Astrocyte (in vitro differentiated cells and primary cell): ENCODE measurements around the gene UBE2QL1. TPM values are rescaled to one million over a fixed set of nuclear protein-coding genes. Genes with fewer than 3 reads are reported as not detected.

Experiments used
- DNase-seq: peaks from one replicate; pipeline ENCODE4 v3.0.0-alpha.2; 2010; ENCODE audit warnings: low read depth
- FAIRE-seq: peaks from 2 replicates; lab custom pipeline; 2011; peaks lifted over from hg19 to GRCh38; lab: Jason Lieb, UNC
- H2AFZ ChIP-seq: 2 replicates; pipeline ENCODE4 v1.6.0; 2012; ENCODE audit warnings: low read depth, low read length, inconsistent platforms
- H3K27ac ChIP-seq: 2 replicates; pipeline ENCODE4 v1.5.1; 2011; ENCODE audit warnings: low read depth, low read length, inconsistent platforms
- H3K27me3 ChIP-seq: 2 replicates; pipeline ENCODE4 v1.6.0; 2011; ENCODE audit warnings: low read length, inconsistent platforms; ENCODE audit not compliant: insufficient read depth
- H3K36me3 ChIP-seq: 2 replicates; pipeline ENCODE4 v1.5.1; 2011; ENCODE audit warnings: low read length, inconsistent platforms; ENCODE audit not compliant: insufficient read depth
- H3K4me1 ChIP-seq: 2 replicates; pipeline ENCODE4 v1.5.1; 2011; ENCODE audit warnings: low read length, inconsistent platforms; ENCODE audit not compliant: insufficient read depth
- H3K4me2 ChIP-seq: 2 replicates; pipeline ENCODE4 v1.6.0; 2012; ENCODE audit warnings: low read length, inconsistent platforms
- H3K4me3 ChIP-seq: 2 replicates; pipeline ENCODE4 v1.5.1; 2011; ENCODE audit warnings: low read depth, mild to moderate bottlenecking, low read length, inconsistent platforms; ENCODE audit not compliant: insufficient read depth
- H3K79me2 ChIP-seq: 2 replicates; pipeline ENCODE4 v1.6.0; 2012; ENCODE audit warnings: mild to moderate bottlenecking, low read length, inconsistent platforms; ENCODE audit not compliant: insufficient read depth
- H3K9ac ChIP-seq: 2 replicates; pipeline ENCODE4 v1.6.0; 2012; ENCODE audit warnings: mild to moderate bottlenecking, low read length, inconsistent platforms
- H3K9me3 ChIP-seq: 2 replicates; pipeline ENCODE4 v1.5.1; 2012; ENCODE audit warnings: low read depth, mild to moderate bottlenecking, low read length, inconsistent platforms; ENCODE audit not compliant: insufficient read depth
- H4K20me1 ChIP-seq: 2 replicates; pipeline ENCODE4 v1.6.0; 2012; ENCODE audit warnings: low read length, inconsistent platforms; ENCODE audit not compliant: insufficient read depth
- H3K27ac Mint-ChIP-seq: one replicate; pipeline ENCODE4 v1.8.0; 2021; ENCODE audit warnings: mild to moderate bottlenecking, mixed read lengths; ENCODE audit not compliant: unreplicated experiment
- H3K27me3 Mint-ChIP-seq: one replicate; pipeline ENCODE4 v1.8.0; 2021; ENCODE audit warnings: low read depth, mixed read lengths; ENCODE audit not compliant: unreplicated experiment
- H3K36me3 Mint-ChIP-seq: one replicate; pipeline ENCODE4 v1.8.0; 2021; ENCODE audit warnings: low read depth, mixed read lengths; ENCODE audit not compliant: unreplicated experiment
- H3K4me1 Mint-ChIP-seq: one replicate; pipeline ENCODE4 v1.8.0; 2021; ENCODE audit warnings: low read depth, mixed read lengths; ENCODE audit not compliant: unreplicated experiment
- H3K4me3 Mint-ChIP-seq: one replicate; pipeline ENCODE4 v1.8.0; 2021; ENCODE audit warnings: mild to moderate bottlenecking, moderate library complexity, mixed read lengths; ENCODE audit not compliant: unreplicated experiment
- H3K9me3 Mint-ChIP-seq: one replicate; pipeline ENCODE4 v1.8.0; 2021; ENCODE audit warnings: mild to moderate bottlenecking, mixed read lengths; ENCODE audit not compliant: unreplicated experiment
- EZH2 ChIP-seq: IDR thresholded peaks from 2 replicates; pipeline ENCODE4 v1.6.1; 2012; ENCODE audit warnings: mild to moderate bottlenecking, low read length, inconsistent platforms; ENCODE audit not compliant: insufficient read depth
- total RNA-seq: library from RNA; stranded (reverse); gene quantifications from 2 replicates; pipeline ENCODE4 v1.2.1, GENCODE V29; 2021
- TF ChIP-seq, protein P1 (sequence below): IDR thresholded peaks from 2 replicates; pipeline ENCODE4 v1.5.1; 2011; ENCODE audit warnings: low read depth, mild to moderate bottlenecking, inconsistent platforms, low read length, moderate library complexity; ENCODE audit not compliant: insufficient read depth

The UBE2QL1 gene
- total RNA-seq, 1 donor from 2014 or later: 0.50 TPM

DNA sequence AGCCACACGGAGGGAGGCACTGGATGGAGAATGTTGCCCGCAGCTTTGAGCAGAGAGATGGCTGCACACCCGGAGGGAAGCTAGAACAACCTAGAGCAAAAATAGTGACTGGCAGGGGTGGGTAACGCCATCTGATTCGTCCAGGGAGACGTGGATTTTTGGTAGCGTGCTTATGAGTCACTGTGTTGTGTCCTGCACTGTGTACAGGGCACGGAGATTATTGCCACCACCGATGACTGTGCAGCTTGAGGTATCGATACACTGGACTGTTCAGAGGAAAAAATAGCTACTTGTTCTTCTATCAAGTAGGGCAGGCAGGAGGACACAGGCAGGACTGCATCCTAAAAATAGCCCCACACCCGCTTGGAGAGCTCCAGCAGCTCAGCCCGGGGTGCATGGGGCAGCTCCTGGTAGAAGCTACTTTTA is 6.0 kb downstream of the UBE2QL1 start:
- TF ChIP-seq, protein P1, sequence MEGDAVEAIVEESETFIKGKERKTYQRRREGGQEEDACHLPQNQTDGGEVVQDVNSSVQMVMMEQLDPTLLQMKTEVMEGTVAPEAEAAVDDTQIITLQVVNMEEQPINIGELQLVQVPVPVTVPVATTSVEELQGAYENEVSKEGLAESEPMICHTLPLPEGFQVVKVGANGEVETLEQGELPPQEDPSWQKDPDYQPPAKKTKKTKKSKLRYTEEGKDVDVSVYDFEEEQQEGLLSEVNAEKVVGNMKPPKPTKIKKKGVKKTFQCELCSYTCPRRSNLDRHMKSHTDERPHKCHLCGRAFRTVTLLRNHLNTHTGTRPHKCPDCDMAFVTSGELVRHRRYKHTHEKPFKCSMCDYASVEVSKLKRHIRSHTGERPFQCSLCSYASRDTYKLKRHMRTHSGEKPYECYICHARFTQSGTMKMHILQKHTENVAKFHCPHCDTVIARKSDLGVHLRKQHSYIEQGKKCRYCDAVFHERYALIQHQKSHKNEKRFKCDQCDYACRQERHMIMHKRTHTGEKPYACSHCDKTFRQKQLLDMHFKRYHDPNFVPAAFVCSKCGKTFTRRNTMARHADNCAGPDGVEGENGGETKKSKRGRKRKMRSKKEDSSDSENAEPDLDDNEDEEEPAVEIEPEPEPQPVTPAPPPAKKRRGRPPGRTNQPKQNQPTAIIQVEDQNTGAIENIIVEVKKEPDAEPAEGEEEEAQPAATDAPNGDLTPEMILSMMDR: no peak
- no peak for TF ChIP-seq EZH2
- no peak overlapping the region for H3K27ac ChIP-seq
- peaks cover 85% of the 10 kb centered on the region for H3K27me3 Mint-ChIP-seq
- H3K4me3 ChIP-seq: no peak overlapping the region
- H3K4me2 ChIP-seq: no peak overlapping the region
- H3K4me1 ChIP-seq: no peaks in the 10 kb centered on the region
- no peaks in the 10 kb centered on the region for H3K4me1 Mint-ChIP-seq
- H3K4me3 Mint-ChIP-seq: no peak overlapping the region
- H3K27ac Mint-ChIP-seq: no peak overlapping the region
- H3K36me3 Mint-ChIP-seq: no peaks in the 10 kb centered on the region
- no peak for FAIRE-seq
- no peak overlapping the region for H2AFZ ChIP-seq
- H3K36me3 ChIP-seq: no peaks in the 10 kb centered on the region
- no peaks in the 10 kb centered on the region for H3K9me3 ChIP-seq
- peaks cover 6% of the 10 kb centered on the region for H3K9me3 Mint-ChIP-seq
- no peak overlapping the region for H3K9ac ChIP-seq
- H4K20me1 ChIP-seq: no peaks in the 10 kb centered on the region
- H3K79me2 ChIP-seq: no peaks in the 10 kb centered on the region
- DNase-seq: no peak
- H3K27me3 ChIP-seq: peaks cover 27% of the 10 kb centered on the region

DNA sequence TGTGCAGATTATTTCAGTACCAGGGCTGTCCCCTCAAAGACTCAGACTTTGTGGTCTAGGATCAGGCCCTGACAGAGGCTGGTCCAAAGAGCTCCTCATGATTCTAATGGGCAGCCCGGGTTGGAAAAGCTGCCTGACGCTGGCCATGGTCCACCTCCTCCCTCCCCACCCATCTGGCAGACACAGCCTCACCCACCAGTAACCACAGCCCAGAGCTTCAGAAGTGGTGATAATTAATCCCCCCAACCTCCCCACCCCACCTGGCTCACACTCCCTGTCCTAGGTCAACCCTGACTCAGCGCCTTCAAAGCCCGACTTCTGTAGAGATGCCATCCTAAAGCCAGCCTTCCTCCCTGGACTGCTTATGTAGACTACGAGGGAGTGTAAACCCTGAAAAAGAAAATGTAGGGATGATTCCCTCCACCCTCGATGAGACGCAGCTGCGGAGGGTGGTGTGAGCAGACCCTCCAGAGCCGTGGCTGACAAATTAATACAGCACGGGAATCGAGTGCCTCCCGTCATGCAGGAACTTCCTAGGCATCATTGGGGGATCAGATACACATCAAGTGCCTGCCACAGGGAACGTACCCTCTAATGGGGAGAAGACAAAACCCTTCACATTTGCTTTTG is 7.0 kb downstream of the UBE2QL1 start:
- Mint-ChIP-seq H3K9me3 (peaks cover 6% of the 10 kb centered on the region), H3K27ac (no peak overlapping the region), H3K27me3 (peaks cover 84% of the 10 kb centered on the region), H3K36me3 (no peaks in the 10 kb centered on the region), H3K4me3 (no peak overlapping the region), H3K4me1 (no peaks in the 10 kb centered on the region)
- FAIRE-seq (no peak), DNase-seq (no peak)
- H4K20me1 ChIP-seq: no peaks in the 10 kb centered on the region
- peaks cover 16% of the 10 kb centered on the region for H3K27me3 ChIP-seq
- H3K9ac ChIP-seq: no peak overlapping the region
- H3K79me2 ChIP-seq: no peaks in the 10 kb centered on the region
- no peak overlapping the region for H3K4me2 ChIP-seq
- no peaks in the 10 kb centered on the region for H3K4me1 ChIP-seq
- H3K4me3 ChIP-seq: no peak overlapping the region
- H2AFZ ChIP-seq: no peak overlapping the region
- no peaks in the 10 kb centered on the region for H3K36me3 ChIP-seq
- no peaks in the 10 kb centered on the region for H3K9me3 ChIP-seq
- TF ChIP-seq, protein P1: no peak
- TF ChIP-seq EZH2: no peak
- no peak overlapping the region for H3K27ac ChIP-seq

DNA sequence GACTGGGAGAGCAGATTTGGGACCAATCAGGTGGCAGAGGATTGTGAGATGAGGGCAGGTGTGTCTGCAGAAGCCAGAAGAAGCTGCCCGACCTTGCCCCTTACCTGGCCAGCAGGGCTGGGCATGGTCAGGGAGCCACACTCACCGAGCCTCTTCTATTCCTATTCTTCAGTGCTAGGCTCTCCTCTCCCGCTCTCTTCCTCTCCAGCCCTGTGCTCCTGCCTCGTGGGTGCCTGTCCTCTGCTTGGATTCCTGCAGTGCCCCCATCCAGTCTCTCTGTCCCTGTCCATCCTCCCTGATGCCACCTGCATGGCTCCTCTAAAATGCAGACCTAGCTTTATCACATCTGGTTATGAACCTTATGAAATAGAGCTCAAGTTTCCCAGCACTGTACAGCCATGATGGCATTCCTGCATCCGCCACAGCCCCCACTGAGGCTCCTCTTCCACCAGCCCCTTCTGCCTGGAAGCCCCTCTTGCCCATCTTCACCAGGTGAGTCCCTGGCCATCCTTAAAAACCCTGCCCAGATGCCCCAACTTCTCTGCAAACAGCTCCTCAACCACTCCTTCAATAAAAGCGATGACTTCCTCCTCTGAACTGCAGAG is 8.2 kb downstream of the UBE2QL1 start:
- Histone ChIP-seq H3K4me1 (no peaks in the 10 kb centered on the region), H3K27ac (no peak overlapping the region), H4K20me1 (no peaks in the 10 kb centered on the region), H3K4me2 (no peak overlapping the region), H3K79me2 (no peaks in the 10 kb centered on the region), H2AFZ (no peak overlapping the region), H3K9me3 (no peaks in the 10 kb centered on the region), H3K36me3 (no peaks in the 10 kb centered on the region), H3K4me3 (no peak overlapping the region), H3K27me3 (peaks cover 6% of the 10 kb centered on the region), H3K9ac (no peak overlapping the region)
- Mint-ChIP-seq H3K4me3 (no peak overlapping the region), H3K27me3 (peaks cover 76% of the 10 kb centered on the region), H3K9me3 (peaks cover 6% of the 10 kb centered on the region), H3K27ac (no peak overlapping the region), H3K4me1 (no peaks in the 10 kb centered on the region), H3K36me3 (no peaks in the 10 kb centered on the region)
- DNase-seq (no peak), FAIRE-seq (no peak)
- TF ChIP-seq EZH2: no peak
- TF ChIP-seq, protein P1: no peak
